NCI-H2227 treated with DMSO at 0.1 percent for 48 hours (cell line): Measurements from ENCODE around the gene TMEM82.

Experiments
- DNase-seq: peaks from one replicate; lab custom pipeline; 2025; lab: John Stamatoyannopoulos, UW

TMEM82 gene

GRCh38 chr1:15757016-15757543, 14.8 kb downstream of the TMEM82 start:
- DNase-seq: no peak

GRCh38 chr1:15757575-15758342, 15.5 kb downstream of the TMEM82 start:
- DNase-seq: no peak

- DNase-seq: no peak
Measured at GRCh38 chr1:15758343-15758931, 16.1 kb downstream of the TMEM82 start, which contains the start of gene FBLIM1. Gene FBLIM1, plus strand, starts transcription at chr1:15758795. Its CDS starts 6,189 bp downstream, at chr1:15764984.

- no peak for DNase-seq
Measured at GRCh38 chr1:15758953-15759661, 16.8 kb downstream of the TMEM82 start.

GRCh38 chr1:15760520-15761211, 18.4 kb downstream of the TMEM82 start:
- DNase-seq: no peak

GRCh38 chr1:15761366-15762128, 19.2 kb downstream of the TMEM82 start:
- no peak for DNase-seq

- DNase-seq: no peak
Measured at GRCh38 chr1:15762546-15762945, 20.2 kb downstream of the TMEM82 start.

- no peak for DNase-seq
Measured at GRCh38 chr1:15764269-15764764, 22.0 kb downstream of the TMEM82 start.

GRCh38 chr1:15764890-15765289, 22.6 kb downstream of the TMEM82 start:
- no peak for DNase-seq

- no peak for DNase-seq
Measured at GRCh38 chr1:15765495-15766194, 23.3 kb downstream of the TMEM82 start.

- no peak for DNase-seq
Measured at GRCh38 chr1:15767941-15768340, 25.6 kb downstream of the TMEM82 start.

GRCh38 chr1:15768388-15768787, 26.1 kb downstream of the TMEM82 start:
- no peak for DNase-seq

- no peak for DNase-seq
Measured at GRCh38 chr1:15770313-15770962, 28.1 kb downstream of the TMEM82 start.

GRCh38 chr1:15771836-15772515, 29.7 kb downstream of the TMEM82 start:
- DNase-seq: no peak

- DNase-seq: no peak
Measured at GRCh38 chr1:15775706-15776105, 33.4 kb downstream of the TMEM82 start.

- no peak for DNase-seq
Measured at GRCh38 chr1:15777909-15778707, 35.8 kb downstream of the TMEM82 start.

- DNase-seq: no peak
Measured at GRCh38 chr1:15785683-15786082, 43.4 kb downstream of the TMEM82 start.

- no peak for DNase-seq
Measured at GRCh38 chr1:15786581-15786980, 44.3 kb downstream of the TMEM82 start.
